Measurements from ENCODE around the gene VAMP1.
A peak's percentile ranks its signal among the peaks of the same experiment; 100 is the strongest.

VAMP1 gene

DNA sequence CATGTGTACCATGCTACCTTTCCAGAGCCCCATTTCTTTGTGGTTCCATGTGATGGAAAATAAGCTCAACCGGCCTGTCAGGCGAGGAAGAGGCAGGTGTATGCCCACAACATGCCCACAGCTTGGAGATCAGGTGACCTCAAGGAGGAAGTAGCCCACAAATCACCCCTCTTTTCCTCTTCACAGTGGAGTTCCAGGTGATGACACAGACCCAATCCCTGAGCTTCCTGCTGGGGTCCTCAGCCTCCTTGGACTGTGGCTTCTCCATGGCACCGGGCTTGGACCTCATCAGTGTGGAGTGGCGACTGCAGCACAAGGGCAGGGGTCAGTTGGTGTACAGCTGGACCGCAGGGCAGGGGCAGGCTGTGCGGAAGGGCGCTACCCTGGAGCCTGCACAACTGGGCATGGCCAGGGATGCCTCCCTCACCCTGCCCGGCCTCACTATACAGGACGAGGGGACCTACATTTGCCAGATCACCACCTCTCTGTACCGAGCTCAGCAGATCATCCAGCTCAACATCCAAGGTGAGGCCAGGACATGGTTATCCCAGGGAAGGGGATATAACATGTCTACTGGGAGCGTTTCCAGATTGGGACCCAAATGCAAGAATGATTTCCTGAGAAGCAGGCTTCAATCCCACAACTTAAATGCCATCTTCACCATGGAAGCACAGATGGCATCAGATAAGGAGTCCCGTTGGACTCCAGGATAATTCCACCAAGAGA, 13.1 kb downstream of the VAMP1 start:
- no peak overlapping the region for H3K4me3 ChIP-seq (ENCODE audit: low read length)
- no peak for DNase-seq (ENCODE audit: low read depth, low spot score)

DNA sequence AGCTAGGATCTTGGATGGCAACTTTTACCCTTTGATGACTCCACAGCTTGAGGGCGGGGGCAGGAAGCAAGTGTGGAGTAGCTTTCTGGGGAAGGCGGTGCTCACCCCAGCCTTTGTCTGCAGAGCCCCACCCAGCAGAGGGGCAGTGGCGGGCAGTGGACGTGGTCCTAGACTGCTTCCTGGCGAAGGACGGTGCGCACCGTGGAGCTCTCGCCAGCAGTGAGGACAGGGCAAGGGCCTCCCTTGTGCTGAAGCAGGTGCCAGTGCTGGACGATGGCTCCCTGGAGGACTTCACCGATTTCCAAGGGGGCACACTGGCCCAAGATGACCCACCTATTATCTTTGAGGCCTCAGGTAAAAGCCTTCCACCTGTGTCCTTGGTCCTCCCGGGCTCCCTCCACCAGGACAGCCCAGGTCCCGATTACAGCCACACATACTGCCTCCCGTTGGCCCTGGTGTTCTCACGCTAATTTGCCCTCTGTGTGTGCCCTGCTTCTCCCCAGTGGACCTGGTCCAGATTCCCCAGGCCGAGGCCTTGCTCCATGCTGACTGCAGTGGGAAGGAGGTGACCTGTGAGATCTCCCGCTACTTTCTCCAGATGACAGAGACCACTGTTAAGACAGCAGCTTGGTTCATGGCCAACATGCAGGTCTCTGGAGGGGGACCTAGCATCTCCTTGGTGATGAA, 17.4 kb downstream of the VAMP1 start:
- peak overlapping the region; percentile 93 for H3K4me3 ChIP-seq (ENCODE audit: low read length)
- no peak for DNase-seq (ENCODE audit: low read depth, low spot score)

DNA sequence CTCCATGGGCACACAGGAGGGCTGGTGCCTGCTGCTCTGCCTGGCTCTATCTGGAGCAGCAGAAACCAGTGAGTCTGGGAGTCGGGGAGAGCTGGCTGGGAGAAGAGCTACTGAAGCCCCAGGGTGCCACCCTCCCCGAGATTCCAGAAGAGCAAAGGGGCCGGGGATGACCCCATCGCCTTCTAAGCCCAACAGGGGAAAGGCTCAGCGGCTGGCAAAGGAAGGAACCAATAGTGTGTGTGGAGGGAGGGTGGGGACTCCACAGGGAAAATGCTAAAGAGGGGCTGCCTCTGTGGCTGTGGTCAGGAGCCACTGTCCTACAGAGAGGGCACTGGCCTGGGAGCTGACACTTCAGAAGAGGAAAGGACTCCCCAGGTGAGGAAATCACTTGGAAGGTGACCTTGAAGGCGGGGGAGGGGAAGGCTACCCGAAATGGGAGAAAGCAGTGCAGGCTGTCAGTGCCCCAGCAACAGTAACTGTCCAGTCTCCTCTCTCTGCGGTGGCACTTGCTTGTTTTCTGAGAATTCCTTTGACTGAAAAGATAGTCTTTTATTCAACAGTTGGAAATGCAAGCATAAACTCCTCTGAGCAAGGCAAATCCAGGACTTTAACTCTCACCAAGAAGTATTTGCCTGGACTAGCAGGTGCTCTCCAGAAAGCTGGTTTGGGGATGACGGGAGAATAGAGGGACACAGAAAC, 18.1 kb downstream of the VAMP1 start:
- peak overlapping the region; percentile 93 for H3K4me3 ChIP-seq (ENCODE audit: low read length)
- no peak for DNase-seq (ENCODE audit: low read depth, low spot score)

DNA sequence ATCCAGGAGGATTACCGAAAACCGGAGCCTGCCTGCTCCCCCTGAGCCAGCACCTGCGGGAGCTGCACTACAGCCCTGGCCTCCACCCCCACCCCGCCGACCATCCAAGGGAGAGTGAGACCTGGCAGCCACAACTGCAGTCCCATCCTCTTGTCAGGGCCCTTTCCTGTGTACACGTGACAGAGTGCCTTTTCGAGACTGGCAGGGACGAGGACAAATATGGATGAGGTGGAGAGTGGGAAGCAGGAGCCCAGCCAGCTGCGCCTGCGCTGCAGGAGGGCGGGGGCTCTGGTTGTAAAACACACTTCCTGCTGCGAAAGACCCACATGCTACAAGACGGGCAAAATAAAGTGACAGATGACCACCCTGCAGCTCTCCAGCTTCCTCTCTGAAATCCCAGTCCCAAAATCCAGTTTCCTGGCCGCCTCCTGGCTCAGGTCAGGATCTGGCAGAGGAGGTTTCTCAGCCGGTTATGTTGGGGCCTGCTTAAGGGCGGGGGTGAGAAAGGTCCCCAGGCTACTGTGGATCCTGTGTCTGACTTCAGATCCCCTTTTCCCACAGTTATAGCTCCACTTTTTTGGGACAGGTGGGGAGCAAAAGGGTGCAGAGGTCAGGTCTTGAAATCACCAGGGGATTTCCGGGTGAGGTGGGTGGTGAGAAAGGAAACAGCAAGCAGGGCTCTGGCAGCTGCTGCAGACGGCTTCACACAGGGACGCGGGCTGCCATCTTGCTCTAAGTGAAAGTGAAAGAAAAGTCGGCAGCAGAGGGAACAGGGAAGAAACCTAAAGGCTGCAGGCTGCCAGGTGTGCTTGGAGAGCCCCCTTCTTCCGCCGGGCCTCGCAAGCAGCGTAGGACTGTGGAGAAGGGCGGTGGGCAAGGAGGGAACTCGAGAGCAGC, 18.9 kb downstream of the VAMP1 start, which contains the start of gene TAPBPL:
Gene TAPBPL (plus strand): TSS at position 695 of the 897 bp plus-strand sequence. CDS start 207 bp downstream, outside the sequence.
- peak within 1 kb of the TSS; percentile 93 for H3K4me3 ChIP-seq (ENCODE audit: low read length)
- peak; percentile 83 for DNase-seq (ENCODE audit: low read depth, low spot score)

DNA sequence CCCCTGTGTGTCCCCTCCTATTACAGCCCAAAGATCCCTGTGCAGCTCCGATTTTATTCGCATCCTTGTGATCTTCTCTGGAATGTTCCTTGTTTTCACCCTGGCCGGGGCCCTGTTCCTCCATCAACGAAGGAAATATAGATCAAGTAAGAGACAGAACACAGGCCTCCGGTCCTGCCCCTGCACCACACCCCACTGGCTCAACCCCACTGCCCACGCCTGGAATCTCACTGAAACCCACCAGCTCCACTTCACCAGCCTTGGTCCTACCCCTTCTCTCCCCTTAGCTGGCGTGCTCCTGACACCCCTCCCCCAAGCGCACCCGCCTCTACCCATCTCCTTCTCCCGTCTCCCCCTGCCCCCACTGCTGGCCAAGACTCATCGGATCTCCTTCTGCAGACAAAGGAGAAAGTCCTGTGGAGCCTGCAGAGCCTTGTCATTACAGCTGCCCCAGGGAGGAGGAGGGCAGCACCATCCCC, 19.6 kb downstream of the VAMP1 start:
- no peak for DNase-seq (ENCODE audit: low read depth, low spot score)
- H3K4me3 ChIP-seq (ENCODE audit: low read length) = peak overlapping the region; percentile 93

DNA sequence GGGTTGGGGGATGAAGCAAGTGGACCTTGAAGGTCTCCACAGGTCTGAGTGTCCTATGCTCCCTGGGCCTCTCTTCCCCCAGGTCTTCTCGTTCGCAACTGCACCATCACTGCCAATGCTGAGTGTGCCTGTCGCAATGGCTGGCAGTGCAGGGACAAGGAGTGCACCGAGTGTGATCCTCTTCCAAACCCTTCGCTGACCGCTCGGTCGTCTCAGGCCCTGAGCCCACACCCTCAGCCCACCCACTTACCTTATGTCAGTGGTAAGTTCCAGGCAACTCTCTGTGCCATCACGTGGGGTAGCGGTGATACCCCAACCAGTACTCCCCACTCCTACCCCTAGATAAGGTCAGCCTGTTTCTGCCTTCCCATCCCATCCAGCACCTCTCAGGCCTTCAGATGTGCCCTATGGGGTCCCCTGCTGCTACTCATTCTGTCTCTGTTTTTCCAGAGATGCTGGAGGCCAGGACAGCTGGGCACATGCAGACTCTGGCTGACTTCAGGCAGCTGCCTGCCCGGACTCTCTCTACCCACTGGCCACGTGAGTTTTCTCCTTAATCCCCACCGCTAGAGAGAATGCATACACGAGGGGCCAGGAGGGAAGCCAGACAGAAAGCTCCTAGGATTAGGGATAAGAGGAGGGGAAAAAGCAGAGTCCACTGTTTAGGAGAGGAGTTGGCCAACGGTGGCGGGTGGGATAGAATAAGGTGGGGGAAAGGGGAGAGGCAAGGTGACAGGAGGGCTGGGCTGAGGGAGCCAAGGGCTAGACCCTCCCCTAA, 20.2 kb downstream of the VAMP1 start:
- peak overlapping the region; percentile 93 for H3K4me3 ChIP-seq (ENCODE audit: low read length)
- DNase-seq (ENCODE audit: low read depth, low spot score) = no peak

DNA sequence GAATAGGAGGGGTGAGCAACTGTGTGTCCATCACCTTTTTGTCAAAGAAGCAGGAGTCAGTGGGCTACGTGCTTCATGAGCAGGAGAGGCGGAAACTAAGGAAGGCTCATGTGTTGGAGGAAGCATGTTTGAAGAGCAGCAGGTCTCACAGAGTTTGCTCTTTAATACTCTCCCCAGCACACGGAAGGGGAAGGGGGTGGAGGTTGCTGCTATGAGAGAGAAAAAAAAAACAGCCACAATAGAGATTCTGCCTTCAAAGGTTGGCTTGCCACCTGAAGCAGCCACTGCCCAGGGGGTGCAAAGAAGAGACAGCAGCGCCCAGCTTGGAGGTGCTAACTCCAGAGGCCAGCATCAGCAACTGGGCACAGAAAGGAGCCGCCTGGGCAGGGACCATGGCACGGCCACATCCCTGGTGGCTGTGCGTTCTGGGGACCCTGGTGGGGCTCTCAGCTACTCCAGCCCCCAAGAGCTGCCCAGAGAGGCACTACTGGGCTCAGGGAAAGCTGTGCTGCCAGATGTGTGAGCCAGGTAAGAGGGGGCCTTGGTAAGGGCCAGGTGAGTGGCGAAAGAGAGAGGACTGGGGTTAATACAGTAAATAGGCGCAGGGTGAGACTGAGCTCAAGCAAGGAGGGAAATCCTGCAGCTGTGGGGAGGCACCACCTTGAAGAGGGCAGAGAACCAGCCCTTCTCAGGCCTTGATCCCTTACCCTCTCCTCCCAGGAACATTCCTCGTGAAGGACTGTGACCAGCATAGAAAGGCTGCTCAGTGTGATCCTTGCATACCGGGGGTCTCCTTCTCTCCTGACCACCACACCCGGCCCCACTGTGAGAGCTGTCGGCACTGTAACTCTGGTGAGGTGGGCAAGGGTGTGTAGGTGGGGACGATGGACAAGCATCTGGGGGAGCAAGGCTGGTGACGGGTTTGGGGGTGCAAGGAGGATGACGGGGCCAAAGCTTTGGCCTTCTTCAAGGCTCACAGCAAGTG, 25.5 kb downstream of the VAMP1 start, which contains the start of gene CD27:
Gene CD27 (plus strand): TSS at position 252 of the 985 bp plus-strand sequence. CDS start 141 bp downstream, at position 393.
- peak; percentile 82 for DNase-seq (ENCODE audit: low read depth, low spot score)
- peak within 1 kb of the TSS; percentile 28 for H3K4me3 ChIP-seq (ENCODE audit: low read length)

DNA sequence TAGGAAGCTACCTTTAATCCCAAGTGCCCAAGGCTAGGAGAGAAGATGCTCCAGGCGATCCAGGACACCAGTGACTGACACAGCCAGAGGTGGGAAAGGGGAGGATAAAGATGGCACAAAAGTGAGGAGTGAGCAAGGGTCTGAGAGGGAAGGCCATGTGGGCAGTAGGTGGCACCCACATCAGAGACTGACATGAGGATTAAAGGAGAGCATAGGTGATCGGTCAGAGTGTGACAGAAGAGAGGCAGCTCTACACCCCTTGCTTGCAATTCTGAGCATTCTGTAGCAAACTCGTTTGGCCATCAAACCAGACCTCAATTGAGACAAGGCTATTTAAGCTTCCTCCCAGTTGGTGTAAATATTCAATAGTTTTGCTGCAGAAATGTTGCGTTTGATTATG, 26.4 kb downstream of the VAMP1 start:
- peak overlapping the region; percentile 13 for H3K4me3 ChIP-seq (ENCODE audit: low read length)
- no peak for DNase-seq (ENCODE audit: low read depth, low spot score)

DNA sequence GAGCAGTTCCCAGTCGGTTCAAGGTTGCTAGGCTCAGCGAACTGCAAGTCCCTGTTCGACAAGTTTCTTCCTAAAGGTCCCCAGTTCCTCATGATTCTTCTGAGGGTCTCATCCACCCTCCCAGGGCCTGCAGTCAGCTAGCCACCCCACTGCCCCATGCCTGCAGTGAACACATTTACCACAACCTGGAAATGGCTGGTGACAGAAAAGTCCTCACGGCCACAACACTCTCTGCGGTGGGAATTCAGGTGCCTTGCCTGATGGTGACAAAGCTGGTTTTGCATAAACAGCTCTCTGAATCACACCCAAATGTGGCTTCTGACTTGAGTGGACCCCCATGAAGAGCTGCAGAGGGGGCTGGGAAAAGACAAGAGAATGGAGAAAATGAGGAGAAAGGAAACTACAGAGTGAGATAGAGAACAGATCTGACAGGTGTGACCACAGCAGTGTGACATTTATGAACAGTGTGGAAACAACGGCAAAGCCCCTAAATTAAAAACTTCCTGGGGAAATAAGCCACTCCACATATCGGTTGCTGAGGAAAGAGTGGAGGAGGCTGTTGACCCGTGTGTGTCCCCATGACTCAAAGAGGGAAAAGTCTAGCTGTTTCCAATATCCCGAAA, 27.0 kb downstream of the VAMP1 start:
- DNase-seq (ENCODE audit: low read depth, low spot score) = peak; percentile 80
- peak overlapping the region; percentile 4 for H3K4me3 ChIP-seq (ENCODE audit: low read length)

DNA sequence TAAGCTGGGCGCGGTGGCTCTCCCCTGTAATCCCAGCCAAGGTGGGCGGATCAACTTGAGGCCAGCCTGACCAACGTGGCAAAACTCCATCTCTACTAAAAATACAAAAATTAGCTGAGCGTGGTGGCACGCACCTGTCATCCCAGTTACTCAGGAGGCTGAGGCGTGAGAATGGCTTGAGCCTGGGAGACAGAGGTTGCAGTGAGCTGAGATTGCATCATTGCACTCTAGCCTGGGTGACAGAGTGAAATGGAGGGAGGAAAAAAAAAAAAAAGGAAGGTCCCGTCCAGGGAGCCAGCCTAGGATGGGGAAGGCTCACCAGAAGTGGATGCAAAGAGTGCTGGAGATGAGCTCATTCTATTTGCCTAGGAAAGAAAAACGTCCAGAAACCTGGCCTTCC, 27.6 kb downstream of the VAMP1 start:
- no peak overlapping the region for H3K4me3 ChIP-seq (ENCODE audit: low read length)
- no peak for DNase-seq (ENCODE audit: low read depth, low spot score)

DNA sequence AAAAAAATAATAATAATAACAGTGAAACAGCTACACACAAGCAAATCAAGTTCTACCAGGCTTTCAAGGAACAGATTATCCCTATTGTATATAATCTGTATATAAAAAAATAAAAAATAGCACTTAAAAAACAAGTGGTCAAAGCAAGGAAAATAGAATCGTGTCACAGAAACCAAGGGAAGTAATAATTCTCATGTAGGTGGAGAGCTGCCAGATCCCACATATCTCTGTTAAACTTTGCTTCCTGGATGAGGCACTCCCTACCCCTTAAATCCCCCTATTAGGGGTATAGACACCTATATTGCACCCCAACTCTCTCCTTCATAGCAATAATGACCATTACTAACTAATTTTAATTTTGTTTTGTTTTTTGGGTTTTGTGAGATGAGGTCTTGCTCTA, 30.1 kb downstream of the VAMP1 start:
- no peak overlapping the region for H3K4me3 ChIP-seq (ENCODE audit: low read length)
- DNase-seq (ENCODE audit: low read depth, low spot score) = no peak

DNA sequence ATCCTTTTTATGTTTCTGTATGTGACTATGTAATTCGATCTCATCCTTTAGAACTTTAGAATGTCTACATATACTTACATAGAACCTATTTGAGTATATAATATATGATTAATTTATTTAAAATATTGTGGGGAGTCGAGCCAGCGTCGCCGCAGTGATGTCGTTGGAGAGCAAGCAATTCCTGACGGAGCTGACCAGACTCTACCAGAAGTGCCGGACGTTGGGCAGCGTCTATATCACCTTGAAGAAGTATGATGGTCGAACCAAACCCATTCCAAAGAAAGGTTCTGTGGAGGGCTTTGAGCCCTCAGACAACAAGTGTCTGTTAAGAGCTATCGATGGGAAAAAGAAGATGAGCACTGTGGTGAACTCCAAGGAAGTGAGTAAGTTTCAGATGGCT, 32.1 kb downstream of the VAMP1 start:
- no peak overlapping the region for H3K4me3 ChIP-seq (ENCODE audit: low read length)
- DNase-seq (ENCODE audit: low read depth, low spot score) = no peak

DNA sequence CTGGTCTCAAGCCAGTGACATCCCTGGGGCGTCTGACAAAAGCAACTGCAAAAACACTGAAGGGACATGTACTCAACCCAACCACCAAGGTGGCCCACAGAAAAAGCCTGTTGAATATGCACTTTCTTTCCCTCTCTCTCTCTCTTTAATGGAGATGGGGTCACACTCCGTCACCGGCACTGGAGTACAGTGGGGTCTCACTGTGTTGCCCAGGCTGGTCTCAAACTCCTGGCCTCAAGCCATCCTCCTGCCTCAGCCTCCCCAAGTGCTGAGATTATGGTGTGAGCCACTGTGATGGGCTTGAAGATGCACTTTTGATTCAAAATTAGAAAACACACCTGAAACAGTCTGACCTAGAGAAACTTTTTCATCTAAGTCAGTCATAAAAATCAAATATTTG, 32.9 kb downstream of the VAMP1 start:
- H3K4me3 ChIP-seq (ENCODE audit: low read length) = no peak overlapping the region
- DNase-seq (ENCODE audit: low read depth, low spot score) = no peak

DNA sequence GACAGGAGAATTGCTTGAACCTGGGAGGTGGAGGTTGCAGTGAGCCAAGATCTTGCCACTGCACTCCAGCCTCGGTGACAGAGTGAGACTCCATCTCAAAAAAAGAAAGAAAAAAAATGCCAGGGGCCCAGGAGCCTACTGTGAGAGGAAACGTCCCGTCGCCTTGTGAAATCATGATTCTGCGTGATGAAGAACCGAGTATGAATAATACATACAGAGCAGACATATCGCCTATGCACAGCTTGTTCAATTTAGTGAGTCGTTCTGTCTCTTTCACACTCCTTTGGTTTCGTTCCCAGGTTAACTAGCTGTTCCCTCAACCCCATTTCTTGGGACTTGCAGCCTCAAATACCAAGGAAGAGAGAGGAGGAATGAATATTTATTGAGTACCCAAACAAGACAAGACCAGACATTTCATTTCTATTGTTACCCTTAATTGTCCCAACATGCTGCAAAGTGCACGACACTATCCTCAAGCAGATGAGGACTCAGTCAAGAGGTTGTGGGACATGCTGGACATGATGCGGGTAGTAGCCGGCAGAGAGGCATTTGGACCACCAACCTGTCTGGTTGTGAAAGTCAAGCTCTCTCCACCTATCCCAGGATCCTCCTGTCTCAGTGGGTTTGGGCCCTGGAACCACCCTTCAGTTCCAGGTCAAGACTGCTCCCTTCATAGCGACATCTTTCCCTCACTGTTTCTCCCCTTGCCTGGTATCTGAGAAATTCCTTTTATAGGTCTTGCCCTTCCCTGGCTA, 34.3 kb downstream of the VAMP1 start:
- DNase-seq (ENCODE audit: low read depth, low spot score) = no peak
- H3K4me3 ChIP-seq (ENCODE audit: low read length) = no peak overlapping the region

DNA sequence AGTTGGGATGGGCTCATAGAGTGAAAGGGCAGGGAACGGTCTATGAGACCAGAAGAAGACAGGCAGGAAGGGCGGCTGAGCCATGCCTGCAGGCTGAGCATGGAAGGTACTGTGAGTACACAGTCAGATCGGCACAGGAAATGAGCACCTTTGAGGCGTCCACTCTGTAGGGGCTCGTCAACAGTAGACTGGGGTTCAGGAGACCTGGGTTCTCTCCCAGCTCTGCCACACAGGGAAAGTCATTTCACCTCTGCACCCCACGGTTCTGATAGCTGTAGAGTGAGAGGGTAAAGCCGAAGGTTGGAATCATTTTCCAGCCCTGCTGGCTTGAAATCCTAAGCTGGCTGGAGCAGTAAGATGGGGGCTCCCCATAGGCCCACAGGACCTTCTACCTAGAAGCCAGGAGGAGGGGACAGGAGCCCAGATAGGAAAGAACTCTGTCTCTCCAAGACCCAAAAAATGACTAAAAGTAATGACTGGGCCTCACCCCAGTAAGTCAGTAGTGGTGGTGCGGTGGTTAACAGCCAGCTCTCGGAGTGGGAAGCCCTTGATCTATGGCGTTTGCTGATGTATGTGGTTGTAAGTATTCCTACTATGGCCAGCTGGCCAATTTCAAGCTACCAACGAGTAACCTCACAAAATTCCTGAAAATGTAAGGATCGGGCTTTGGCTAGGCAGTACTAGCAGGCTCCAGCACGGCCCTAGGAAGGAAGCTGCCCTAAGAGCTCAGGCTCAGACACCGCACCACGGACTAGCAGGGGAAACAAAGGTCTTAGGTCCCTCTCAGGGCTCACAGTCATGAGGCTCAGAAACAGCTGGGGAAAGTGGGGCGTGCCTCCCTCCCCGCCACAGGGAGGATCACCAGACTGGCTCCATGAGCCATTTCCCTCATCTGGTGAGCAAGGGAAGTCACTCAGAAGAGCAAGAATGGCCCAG, 36.0 kb downstream of the VAMP1 start:
- no peak overlapping the region for H3K4me3 ChIP-seq (ENCODE audit: low read length)
- DNase-seq (ENCODE audit: low read depth, low spot score) = no peak

Data from Jurkat, Clone E6-1 (cell line).